CD14-positive monocyte (primary cell): ENCODE results near the gene CCDC110. TPM values are rescaled to one million over a fixed set of nuclear protein-coding genes. Genes with fewer than 3 reads are reported as not detected.
A peak's percentile ranks its signal among the peaks of the same experiment; 100 is the strongest.

Experiments used
- DNase-seq, 3 donors: peaks; one replicate each; pipeline ENCODE4 v3.0.0-alpha.2; 2011 to 2022
- H2AFZ ChIP-seq: 2 replicates; pipeline ENCODE4 v1.6.0; 2012; ENCODE audit warnings: mild to moderate bottlenecking, low read depth, low read length, inconsistent platforms; ENCODE audit not compliant: insufficient read depth, poor library complexity, severe bottlenecking
- H3K27ac ChIP-seq, 2 donors: 1 replicate in 1 of 2; 2 replicates in 1 of 2; pipeline ENCODE4 v1.5.1; 2012 to 2013; ENCODE audit warnings: low read length in 2 of 2, control low read depth in 1 of 2, inconsistent platforms in 1 of 2, low read depth in 1 of 2, mild to moderate bottlenecking in 1 of 2
- H3K27me3 ChIP-seq, 2 donors: one replicate each; pipeline versions ENCODE4 v1.6.0 to v1.6.1; 2011 to 2013; ENCODE audit warnings: low read length in 2 of 2; ENCODE audit not compliant: control insufficient read depth in 2 of 2, insufficient read depth in 2 of 2
- H3K36me3 ChIP-seq, 2 donors: replicated peaks in 1 of 2; 1 replicate in 1 of 2; 2 replicates in 1 of 2; pipeline versions ENCODE4 v1.5.1 to v1.6.1; 2012 to 2013; ENCODE audit warnings: low read length in 2 of 2, control low read depth in 1 of 2, inconsistent platforms in 1 of 2, mild to moderate bottlenecking in 1 of 2; ENCODE audit not compliant: insufficient read depth in 2 of 2, control insufficient read depth in 1 of 2
- H3K4me1 ChIP-seq, 2 donors: 1 replicate in 1 of 2; 2 replicates in 1 of 2; pipeline versions ENCODE4 v1.5.1 to v1.6.1; 2012 to 2013; ENCODE audit warnings: low read length in 2 of 2, control low read depth in 1 of 2, inconsistent platforms in 1 of 2, mild to moderate bottlenecking in 1 of 2, moderate library complexity in 1 of 2; ENCODE audit not compliant: insufficient read depth in 2 of 2, control insufficient read depth in 1 of 2
- H3K4me2 ChIP-seq: replicated peaks from 2 replicates; pipeline ENCODE3; 2012; ENCODE audit warnings: low read length, moderate library complexity, mild to moderate bottlenecking; ENCODE audit not compliant: poor library complexity, severe bottlenecking; ENCODE audit errors: extremely low read depth
- H3K4me3 ChIP-seq, 3 experiments: fragments of 200-600 bp in 1 of 3; sonication (generic) in 1 of 3; replicated peaks in 1 of 3; 1 replicate in 2 of 3; 2 replicates in 1 of 3; pipeline ENCODE4 v1.5.1; 2011 to 2013; ENCODE audit warnings: low read length in 3 of 3, mild to moderate bottlenecking in 3 of 3, control low read depth in 2 of 3, low read depth in 2 of 3, inconsistent platforms in 1 of 3, moderate library complexity in 1 of 3
- H3K79me2 ChIP-seq: 2 replicates; pipeline ENCODE4 v1.6.0; 2012; ENCODE audit warnings: mild to moderate bottlenecking, control low read depth, inconsistent platforms, low read length, moderate library complexity; ENCODE audit not compliant: insufficient read depth
- H3K9ac ChIP-seq: 2 replicates; pipeline ENCODE4 v1.6.0; 2017; ENCODE audit warnings: low read length, mild to moderate bottlenecking; ENCODE audit not compliant: insufficient read depth, poor library complexity, severe bottlenecking
- H3K9me3 ChIP-seq, 2 donors: replicated peaks in 1 of 2; 1 replicate in 1 of 2; 2 replicates in 1 of 2; pipeline versions ENCODE4 v1.5.1 to v1.6.1; 2012 to 2013; ENCODE audit warnings: low read length in 2 of 2, control low read depth in 1 of 2; ENCODE audit not compliant: control insufficient read depth in 1 of 2, insufficient read depth in 1 of 2
- H4K20me1 ChIP-seq: 2 replicates; pipeline ENCODE4 v1.6.0; 2012; ENCODE audit warnings: mild to moderate bottlenecking, low read length, control low read depth, moderate library complexity; ENCODE audit not compliant: insufficient read depth
- H3K27ac Mint-ChIP-seq, 7 donors: one replicate each; pipeline ENCODE4 v1.8.0; 2020; ENCODE audit warnings: mild to moderate bottlenecking in 7 of 7, mixed read lengths in 7 of 7, moderate library complexity in 6 of 7, inconsistent platforms in 2 of 7
- H3K27me3 Mint-ChIP-seq, 3 donors: one replicate each; pipeline ENCODE4 v1.8.0; 2021 to 2022; ENCODE audit warnings: low read depth in 3 of 3, mild to moderate bottlenecking in 3 of 3, mixed read lengths in 3 of 3, moderate library complexity in 3 of 3, inconsistent platforms in 1 of 3
- H3K36me3 Mint-ChIP-seq, 2 donors: one replicate each; pipeline ENCODE4 v1.8.0; 2020; ENCODE audit warnings: mixed read lengths in 2 of 2, inconsistent platforms in 1 of 2, mild to moderate bottlenecking in 1 of 2
- H3K4me1 Mint-ChIP-seq: one replicate; pipeline ENCODE4 v1.8.0; 2020; ENCODE audit warnings: mild to moderate bottlenecking, mixed read lengths
- H3K4me3 Mint-ChIP-seq, 2 donors: one replicate each; pipeline ENCODE4 v1.8.0; 2020; ENCODE audit warnings: mild to moderate bottlenecking in 2 of 2, mixed read lengths in 2 of 2, moderate library complexity in 1 of 2
- H3K9me3 Mint-ChIP-seq, 7 donors: one replicate each; pipeline ENCODE4 v1.8.0; 2020 to 2022; ENCODE audit warnings: mixed read lengths in 7 of 7, mild to moderate bottlenecking in 6 of 7, moderate library complexity in 6 of 7, inconsistent platforms in 2 of 7
- WGBS: methylation state at CpG from one replicate; pipeline ENCODE4 v1.1.5; 2013; ENCODE audit warnings: missing lambda C conversion rate; ENCODE audit not compliant: insufficient coverage; 5-methylcytosine and 5-hydroxymethylcytosine counted together
- intact Hi-C, 2 donors: fragments of 100-400 bp; cut with micrococcal nuclease; formaldehyde crosslinking; loops; one replicate each; pipeline versions ENCODE4 v1.15.0 to v1.15.1; 2023
- polyA plus RNA-seq, 3 donors: library from polyadenylated mRNA; depleted of rRNA in 1 of 3; unstranded in 2 of 3; stranded (reverse) in 1 of 3; fragments of 300-500 nt in 2 of 3; fragments of >200 nt in 1 of 3; fragmentation: Illumina TruSeq in 2 of 3; gene quantifications; 1 replicate in 2 of 3; 2 replicates in 1 of 3; pipeline ENCODE4 v1.2.3, GENCODE V29; 2012 to 2021
- TF ChIP-seq, protein P1 (sequence below): fragments of 200-600 bp; IDR thresholded peaks from one replicate; pipeline ENCODE4 v1.8.0; 2022; ENCODE audit warnings: antibody characterized with exemption, mild to moderate bottlenecking

Gene CCDC110
- polyA plus RNA-seq, 3 donors, result not detected

- H3K4me1 ChIP-seq, result peaks cover 4 to 5% of the 10 kb centered on the region in 2 donors
- H3K27me3 ChIP-seq, result no peaks in the 10 kb centered on the region
- Mint-ChIP-seq H3K9me3 (peaks cover 0 to 3% (median 1%) of the 10 kb centered on the region in 7 donors), H3K27me3 (no peaks in the 10 kb centered on the region), H3K27ac (peak overlapping the region; percentile 66 to 85 (median 73)), H3K36me3 (peaks cover 53 to 77% of the 10 kb centered on the region in 2 donors), H3K4me3 (no peak overlapping the region), H3K4me1 (peaks cover 12% of the 10 kb centered on the region)
- TF ChIP-seq, protein P1, sequence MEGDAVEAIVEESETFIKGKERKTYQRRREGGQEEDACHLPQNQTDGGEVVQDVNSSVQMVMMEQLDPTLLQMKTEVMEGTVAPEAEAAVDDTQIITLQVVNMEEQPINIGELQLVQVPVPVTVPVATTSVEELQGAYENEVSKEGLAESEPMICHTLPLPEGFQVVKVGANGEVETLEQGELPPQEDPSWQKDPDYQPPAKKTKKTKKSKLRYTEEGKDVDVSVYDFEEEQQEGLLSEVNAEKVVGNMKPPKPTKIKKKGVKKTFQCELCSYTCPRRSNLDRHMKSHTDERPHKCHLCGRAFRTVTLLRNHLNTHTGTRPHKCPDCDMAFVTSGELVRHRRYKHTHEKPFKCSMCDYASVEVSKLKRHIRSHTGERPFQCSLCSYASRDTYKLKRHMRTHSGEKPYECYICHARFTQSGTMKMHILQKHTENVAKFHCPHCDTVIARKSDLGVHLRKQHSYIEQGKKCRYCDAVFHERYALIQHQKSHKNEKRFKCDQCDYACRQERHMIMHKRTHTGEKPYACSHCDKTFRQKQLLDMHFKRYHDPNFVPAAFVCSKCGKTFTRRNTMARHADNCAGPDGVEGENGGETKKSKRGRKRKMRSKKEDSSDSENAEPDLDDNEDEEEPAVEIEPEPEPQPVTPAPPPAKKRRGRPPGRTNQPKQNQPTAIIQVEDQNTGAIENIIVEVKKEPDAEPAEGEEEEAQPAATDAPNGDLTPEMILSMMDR, result no peak
- no peak overlapping the region for H3K9ac ChIP-seq
- H4K20me1 ChIP-seq, result no peaks in the 10 kb centered on the region
- H3K79me2 ChIP-seq, result no peaks in the 10 kb centered on the region
- H3K4me3 ChIP-seq, result no peak overlapping the region
- 52% methylated on average over 4 of the region's 6 CpGs for WGBS
- H3K4me2 ChIP-seq, result no peak overlapping the region
- intact Hi-C loops, result no loop called here
- no peak overlapping the region for H2AFZ ChIP-seq
- DNase-seq, result peak; percentile 40 to 61 (median 50)
- peaks cover 31 to 67% of the 10 kb centered on the region in 2 donors for H3K36me3 ChIP-seq
- H3K9me3 ChIP-seq, result no peaks in the 10 kb centered on the region
- H3K27ac ChIP-seq, result peak overlapping the region in 1 of 2 donors; percentile 70
These were observed 66.1 kb downstream of the CCDC110 start for GRCh38 chr4:185405296-185405999.

- peaks cover 42 to 76% of the 10 kb centered on the region in 2 donors for H3K36me3 ChIP-seq
- Mint-ChIP-seq H3K27me3 (no peaks in the 10 kb centered on the region), H3K9me3 (peaks cover 0 to 1% (median 0%) of the 10 kb centered on the region in 7 donors), H3K4me3 (no peak overlapping the region), H3K4me1 (peaks cover 12% of the 10 kb centered on the region), H3K36me3 (peaks cover 64 to 81% of the 10 kb centered on the region in 2 donors), H3K27ac (no peak overlapping the region)
- TF ChIP-seq, protein P1, result no peak
- intact Hi-C loops, result no loop called here
- no peak overlapping the region for H2AFZ ChIP-seq
- 100% methylated on average over 4 of the region's 4 CpGs for WGBS
- no peaks in the 10 kb centered on the region for H3K27me3 ChIP-seq
- H3K79me2 ChIP-seq, result no peaks in the 10 kb centered on the region
- no peak overlapping the region for H3K4me2 ChIP-seq
- H4K20me1 ChIP-seq, result no peaks in the 10 kb centered on the region
- no peak overlapping the region for H3K9ac ChIP-seq
- H3K9me3 ChIP-seq, result no peaks in the 10 kb centered on the region
- H3K4me1 ChIP-seq, result peaks cover 4 to 5% of the 10 kb centered on the region in 2 donors
- no peak overlapping the region for H3K4me3 ChIP-seq
- no peak for DNase-seq
- H3K27ac ChIP-seq, result no peak overlapping the region
These were observed 67.5 kb downstream of the CCDC110 start for GRCh38 chr4:185404031-185404430.
